HEK293 (cell line): ENCODE measurements around the gene UBE3A.
A peak's percentile ranks its signal among the peaks of the same experiment; 100 is the strongest.

Source experiments
- CTCF ChIA-PET: fragments of 350-600 bp; formaldehyde crosslinking; extraction: SDS; loops from one replicate; lab custom pipeline; 2021; ENCODE audit warnings: antibody characterized with exemption; lab: Yijun Ruan, JAX
- POLR2A ChIA-PET: fragments of 300-600 bp; formaldehyde crosslinking; extraction: SDS; loops from one replicate; lab custom pipeline; 2020; ENCODE audit warnings: antibody characterized with exemption, inconsistent platforms; lab: Yijun Ruan, JAX
- H3K27ac ChIP-seq: fragments of 200-500 bp; sonication (Bioruptor generic); 2 replicates; pipeline ENCODE4 v1.5.1; 2014; ENCODE audit warnings: low read depth, low read length, control low read depth, inconsistent platforms; ENCODE audit errors: extremely low read depth
- H3K36me3 ChIP-seq, 2 experiments: fragments of 200-500 bp in 1 of 2; sonication (Bioruptor generic) in 1 of 2; 1 replicate in 1 of 2; 2 replicates in 1 of 2; pipeline ENCODE4 v1.5.1; 2014 to 2017; ENCODE audit warnings: inconsistent platforms in 2 of 2, low read length in 2 of 2; ENCODE audit not compliant: control insufficient read depth in 2 of 2, insufficient read depth in 1 of 2
- H3K4me1 ChIP-seq: fragments of 200-500 bp; sonication (Bioruptor generic); 2 replicates; pipeline ENCODE4 v1.5.1; 2014; ENCODE audit warnings: mild to moderate bottlenecking, low read length, inconsistent platforms; ENCODE audit not compliant: control insufficient read depth, insufficient read depth
- H3K4me3 ChIP-seq: 2 replicates; pipeline ENCODE4 v1.5.1; 2011; ENCODE audit warnings: low read depth, mild to moderate bottlenecking, control low read depth, low read length, moderate library complexity
- H3K9me3 ChIP-seq: fragments of 200-500 bp; sonication (Bioruptor generic); 2 replicates; pipeline ENCODE4 v1.5.1; 2014; ENCODE audit warnings: low read depth, low read length, inconsistent platforms; ENCODE audit not compliant: control insufficient read depth, insufficient read depth
- ATF2 ChIP-seq: fragments of 450-650 bp; formaldehyde crosslinking; IDR thresholded peaks from 2 replicates; pipeline ENCODE4 v1.5.1; 2016; ENCODE audit warnings: missing biosample characterization, missing genetic modification characterization, low read depth
- GLI2 ChIP-seq: fragments of 450-650 bp; formaldehyde crosslinking; IDR thresholded peaks from 2 replicates; pipeline ENCODE4; 2017; ENCODE audit warnings: missing biosample characterization, missing genetic modification characterization, low read depth, borderline replicate concordance
- PBX3 ChIP-seq: sonication (generic); formaldehyde crosslinking; IDR thresholded peaks from 2 replicates; pipeline ENCODE4 v1.8.1; 2022; ENCODE audit warnings: mild to moderate bottlenecking, moderate library complexity, missing genetic modification reagents
- PRDM6 ChIP-seq: fragments of 450-650 bp; formaldehyde crosslinking; IDR thresholded peaks from 2 replicates; pipeline ENCODE4 v1.5.1; 2017; ENCODE audit warnings: missing biosample characterization, missing genetic modification characterization
- RBAK ChIP-seq: fragments of 450-650 bp; formaldehyde crosslinking; IDR thresholded peaks from 2 replicates; pipeline ENCODE4 v1.5.1; 2016; ENCODE audit warnings: missing biosample characterization, missing genetic modification characterization
- SETDB1 ChIP-seq: IDR thresholded peaks from one replicate; pipeline ENCODE4 v1.6.1; 2017; ENCODE audit warnings: mild to moderate bottlenecking, low read length, moderate library complexity, mixed read lengths; ENCODE audit not compliant: insufficient read length
- WT1 ChIP-seq: fragments of 450-650 bp; formaldehyde crosslinking; IDR thresholded peaks from 2 replicates; pipeline ENCODE4 v1.5.1; 2016; ENCODE audit warnings: missing biosample characterization, missing genetic modification characterization
- YY2 ChIP-seq: fragments of 450-650 bp; formaldehyde crosslinking; IDR thresholded peaks from 2 replicates; pipeline ENCODE4 v1.5.1; 2016; ENCODE audit warnings: missing biosample characterization, missing genetic modification characterization
- ZBTB26 ChIP-seq: fragments of 450-650 bp; formaldehyde crosslinking; optimal IDR thresholded peaks from 2 replicates; pipeline ENCODE3; 2016; ENCODE audit warnings: missing biosample characterization, mild to moderate bottlenecking, missing genetic modification characterization
- ZEB2 ChIP-seq: fragments of 450-650 bp; formaldehyde crosslinking; IDR thresholded peaks from 2 replicates; pipeline ENCODE4 v1.5.1; 2016; ENCODE audit warnings: missing biosample characterization, missing genetic modification characterization
- ZFP37 ChIP-seq: fragments of 450-650 bp; formaldehyde crosslinking; IDR thresholded peaks from 2 replicates; pipeline ENCODE4 v1.5.1; 2016; ENCODE audit warnings: missing biosample characterization, missing genetic modification characterization
- ZNF10 ChIP-seq: fragments of 450-650 bp; formaldehyde crosslinking; IDR thresholded peaks from 2 replicates; pipeline ENCODE4 v1.5.1; 2017; ENCODE audit warnings: missing biosample characterization, missing genetic modification characterization
- ZNF114 ChIP-seq: fragments of 450-650 bp; formaldehyde crosslinking; IDR thresholded peaks from 2 replicates; pipeline ENCODE4 v1.5.0; 2017; ENCODE audit warnings: missing biosample characterization, missing genetic modification characterization
- ZNF132 ChIP-seq: fragments of 450-650 bp; formaldehyde crosslinking; IDR thresholded peaks from 2 replicates; pipeline ENCODE4 v1.5.1; 2017; ENCODE audit warnings: missing biosample characterization, missing genetic modification characterization, borderline replicate concordance
- ZNF157 ChIP-seq: fragments of 450-650 bp; formaldehyde crosslinking; IDR thresholded peaks from 2 replicates; pipeline ENCODE4 v1.5.1; 2016; ENCODE audit warnings: missing biosample characterization, missing genetic modification characterization
- ZNF169 ChIP-seq: fragments of 450-650 bp; formaldehyde crosslinking; IDR thresholded peaks from 2 replicates; pipeline ENCODE4 v1.5.1; 2016; ENCODE audit warnings: missing biosample characterization, missing genetic modification characterization
- ZNF184 ChIP-seq: fragments of 450-650 bp; IDR thresholded peaks from 2 replicates; pipeline ENCODE4 v1.5.1; 2018; ENCODE audit warnings: missing biosample characterization, mild to moderate bottlenecking, missing genetic modification characterization
- ZNF521 ChIP-seq: fragments of 450-650 bp; formaldehyde crosslinking; IDR thresholded peaks from 2 replicates; pipeline ENCODE4 v1.5.1; 2017; ENCODE audit warnings: missing biosample characterization, mild to moderate bottlenecking, missing genetic modification characterization
- ZNF621 ChIP-seq: fragments of 450-650 bp; formaldehyde crosslinking; IDR thresholded peaks from 2 replicates; pipeline ENCODE4 v1.5.1; 2017; ENCODE audit warnings: missing biosample characterization, missing genetic modification characterization
- ZNF692 ChIP-seq: fragments of 450-650 bp; formaldehyde crosslinking; IDR thresholded peaks from 2 replicates; pipeline ENCODE4 v1.5.1; 2016; ENCODE audit warnings: missing biosample characterization, missing genetic modification characterization
- ZNF707 ChIP-seq: fragments of 450-650 bp; formaldehyde crosslinking; IDR thresholded peaks from 2 replicates; pipeline ENCODE4 v1.5.1; 2016; ENCODE audit warnings: missing biosample characterization, missing genetic modification characterization
- ZNF843 ChIP-seq: fragments of 450-650 bp; formaldehyde crosslinking; IDR thresholded peaks from 2 replicates; pipeline ENCODE4 v1.5.1; 2016; ENCODE audit warnings: missing biosample characterization, missing genetic modification characterization
- ZSCAN5A ChIP-seq: fragments of 450-650 bp; formaldehyde crosslinking; IDR thresholded peaks from 2 replicates; pipeline ENCODE4 v1.5.1; 2016; ENCODE audit warnings: missing biosample characterization, missing genetic modification characterization

The UBE3A gene

GRCh38 chr15:25426896-25427610, 11.8 kb downstream of the UBE3A start (continued):
- TF ChIP-seq ATF2 (tag by site-specific recombination): no peak
- TF ChIP-seq ZNF132 (tag by site-specific recombination): no peak
- peak; percentile 68 for TF ChIP-seq GLI2 (tag by site-specific recombination)
- peak; percentile 93 for TF ChIP-seq ZNF843 (tag by site-specific recombination)
- TF ChIP-seq ZNF621 (tag by site-specific recombination): no peak
- TF ChIP-seq ZEB2: 0 out of 2 replicates have a peak, but pooled peaks have one; percentile 17
- no peak for TF ChIP-seq WT1 (tag by site-specific recombination)
- no peak for TF ChIP-seq ZNF114 (tag by site-specific recombination)
- peak; percentile 92 for TF ChIP-seq PRDM6
- no peak for TF ChIP-seq ZNF184 (tag by site-specific recombination)
- TF ChIP-seq YY2 (tag by site-specific recombination): no peak

- TF ChIP-seq PBX3 (CRISPR knock-in tag): no peak
- Histone ChIP-seq H3K9me3 (no peaks in the 10 kb centered on the region), H3K36me3 (no peaks in the 10 kb centered on the region), H3K4me1 (peaks cover 13% of the 10 kb centered on the region), H3K4me3 (no peak overlapping the region), H3K27ac (no peak overlapping the region)
- POLR2A ChIA-PET: no interaction called here
- CTCF ChIA-PET: no interaction called here
These were observed 14.8 kb downstream of the UBE3A start for GRCh38 chr15:25424073-25424472.

GRCh38 chr15:25422021-25422420, 16.8 kb downstream of the UBE3A start:
- ChIA-PET POLR2A (no interaction called here), CTCF (no interaction called here)
- Histone ChIP-seq H3K4me3 (no peak overlapping the region), H3K4me1 (0 out of 2 replicates have a peak, but pooled peaks cover 5% of the 10 kb centered on the region)
- TF ChIP-seq ZFP37 (tag by site-specific recombination) (no peak), RBAK (no peak), ZNF114 (tag by site-specific recombination) (no peak), ZNF692 (tag by site-specific recombination) (no peak), ZSCAN5A (tag by site-specific recombination) (no peak), ZNF169 (tag by site-specific recombination) (no peak), ZBTB26 (tag by site-specific recombination) (no peak), WT1 (tag by site-specific recombination) (no peak), ZNF157 (tag by site-specific recombination) (no peak), ZNF10 (tag by site-specific recombination) (no peak), SETDB1 (no peak), ZNF521 (tag by site-specific recombination) (no peak), ZNF707 (tag by site-specific recombination) (no peak)
- TF ChIP-seq, all 188 proteins: peak for 0
- Histone ChIP-seq H3K36me3 (no peaks in the 10 kb centered on the region), H3K27ac (no peak overlapping the region), H3K9me3 (no peaks in the 10 kb centered on the region)
